MM.1S (cell line): ENCODE data around the gene CCDC102A.

Experiments
- DNase-seq: peaks from one replicate; pipeline ENCODE4 v3.0.0-alpha.2; 2015
- H2AFZ ChIP-seq: fragments of 300-600 bp; sonication (generic); 2 replicates; pipeline ENCODE4 v1.6.0; 2016; ENCODE audit warnings: antibody characterized with exemption, low read length
- H3F3A ChIP-seq: fragments of 300-600 bp; sonication (generic); 2 replicates; pipeline ENCODE4 v1.6.1; 2016; ENCODE audit warnings: mild to moderate bottlenecking, antibody characterized with exemption, low read length, moderate library complexity, mixed read lengths; ENCODE audit not compliant: insufficient read depth
- H3K27ac ChIP-seq: fragments of 300-600 bp; sonication (generic); 2 replicates; pipeline ENCODE4 v1.5.1; 2016; ENCODE audit warnings: mild to moderate bottlenecking, low read length
- H3K27me3 ChIP-seq: fragments of 300-600 bp; sonication (generic); replicated peaks from 2 replicates; pipeline ENCODE4 v1.6.0; 2016; ENCODE audit warnings: low read length; ENCODE audit not compliant: insufficient read depth
- H3K36me3 ChIP-seq: fragments of 300-600 bp; sonication (generic); replicated peaks from 2 replicates; pipeline ENCODE4 v1.6.1; 2016; ENCODE audit warnings: mild to moderate bottlenecking, low read length, mixed read lengths; ENCODE audit not compliant: insufficient read depth
- H3K4me1 ChIP-seq: fragments of 300-600 bp; sonication (generic); 2 replicates; pipeline ENCODE4 v1.6.1; 2016; ENCODE audit warnings: low read length, mixed read lengths
- H3K4me2 ChIP-seq: fragments of 300-600 bp; sonication (generic); 2 replicates; pipeline ENCODE4 v1.6.0; 2016; ENCODE audit warnings: low read depth, low read length
- H3K4me3 ChIP-seq: fragments of 300-600 bp; sonication (generic); 2 replicates; pipeline ENCODE4 v1.5.1; 2016; ENCODE audit warnings: low read length, mixed read lengths
- H3K79me2 ChIP-seq: fragments of 300-600 bp; sonication (generic); 2 replicates; pipeline ENCODE4 v1.6.1; 2016; ENCODE audit warnings: mixed run types, low read length, mixed read lengths
- H3K9ac ChIP-seq: fragments of 300-600 bp; sonication (generic); 2 replicates; pipeline ENCODE4 v1.6.1; 2016; ENCODE audit warnings: low read length, mixed read lengths
- H3K9me2 ChIP-seq: fragments of 300-600 bp; sonication (generic); replicated peaks from 2 replicates; pipeline ENCODE4 v1.6.1; 2016; ENCODE audit warnings: mild to moderate bottlenecking, low read length, mixed read lengths; ENCODE audit not compliant: insufficient read depth
- H3K9me3 ChIP-seq: fragments of 300-600 bp; sonication (generic); replicated peaks from 2 replicates; pipeline ENCODE4 v1.6.1; 2016; ENCODE audit warnings: mild to moderate bottlenecking, low read length, mixed read lengths; ENCODE audit not compliant: insufficient read depth
- H4K20me1 ChIP-seq: fragments of 300-600 bp; sonication (generic); 2 replicates; pipeline ENCODE4 v1.6.1; 2016; ENCODE audit warnings: mild to moderate bottlenecking, low read length, moderate library complexity, mixed read lengths; ENCODE audit not compliant: insufficient read depth
- CTCF ChIP-seq: fragments of 300-600 bp; sonication (generic); IDR thresholded peaks from 2 replicates; pipeline ENCODE4 v1.5.1; 2016; ENCODE audit warnings: antibody characterized with exemption, low read length, mixed read lengths
- EZH2 ChIP-seq: fragments of 300-600 bp; sonication (generic); optimal IDR thresholded peaks from 2 replicates; pipeline ENCODE3; 2017; ENCODE audit warnings: low read depth, mild to moderate bottlenecking, antibody characterized with exemption, low read length, mixed read lengths
- EZH2phosphoT487 ChIP-seq: fragments of 300-600 bp; sonication (generic); IDR thresholded peaks from 2 replicates; pipeline ENCODE4 v1.6.1; 2018; ENCODE audit warnings: antibody characterized with exemption, low read length

CCDC102A gene

GRCh38 chr16:57539072-57539796 is 2.9 kb upstream of the CCDC102A start:
- peak overlapping the region; percentile 73 for H3K4me2 ChIP-seq
- H3K9me2 ChIP-seq = no peaks in the 10 kb centered on the region
- H2AFZ ChIP-seq = peak overlapping the region; percentile 37
- peak overlapping the region; percentile 31; the same call in 1 of the 2 replicates for H3K4me3 ChIP-seq
- peaks cover 52% of the 10 kb centered on the region for H3F3A ChIP-seq
- TF ChIP-seq EZH2 (no peak), EZH2phosphoT487 (no peak), CTCF (no peak)
- no peaks in the 10 kb centered on the region for H3K36me3 ChIP-seq
- peaks cover 30% of the 10 kb centered on the region for H3K79me2 ChIP-seq
- DNase-seq = peak; percentile 79
- peak overlapping the region; percentile 81 for H3K27ac ChIP-seq
- H3K27me3 ChIP-seq = no peaks in the 10 kb centered on the region
- H3K9me3 ChIP-seq = no peaks in the 10 kb centered on the region
- H3K4me1 ChIP-seq = peaks cover 67% of the 10 kb centered on the region
- peak overlapping the region; percentile 38; the same call in 1 of the 2 replicates for H3K9ac ChIP-seq
- H4K20me1 ChIP-seq = no peaks in the 10 kb centered on the region

GRCh38 chr16:57538235-57538721 is 1.9 kb upstream of the CCDC102A start:
- no peak for DNase-seq
- Histone ChIP-seq H4K20me1 (no peaks in the 10 kb centered on the region), H3K4me2 (peak overlapping the region; percentile 73), H3K4me3 (peak overlapping the region; percentile 31; the same call in 1 of the 2 replicates), H3K79me2 (peaks cover 31% of the 10 kb centered on the region), H3K9ac (peak overlapping the region; percentile 38; the same call in 1 of the 2 replicates), H3K4me1 (peaks cover 58% of the 10 kb centered on the region), H3K36me3 (no peaks in the 10 kb centered on the region), H3K9me2 (no peaks in the 10 kb centered on the region), H3K27ac (peak overlapping the region; percentile 81), H3K27me3 (no peaks in the 10 kb centered on the region), H3K9me3 (no peaks in the 10 kb centered on the region), H3F3A (peaks cover 44% of the 10 kb centered on the region), H2AFZ (0 out of 2 replicates have a peak overlapping the region, but pooled peaks have one; percentile 37)
- no peak for TF ChIP-seq EZH2
- no peak for TF ChIP-seq EZH2phosphoT487
- no peak for TF ChIP-seq CTCF

GRCh38 chr16:57537581-57538234 is 1.3 kb upstream of the CCDC102A start:
- H3K36me3 ChIP-seq = no peaks in the 10 kb centered on the region
- H3K9me3 ChIP-seq = no peaks in the 10 kb centered on the region
- peak overlapping the region; percentile 96; the same call in 1 of the 2 replicates for H3K4me3 ChIP-seq
- H3K27me3 ChIP-seq = no peaks in the 10 kb centered on the region
- TF ChIP-seq CTCF (no peak), EZH2 (no peak), EZH2phosphoT487 (no peak)
- peaks cover 29% of the 10 kb centered on the region for H3K79me2 ChIP-seq
- peaks cover 56% of the 10 kb centered on the region for H3K4me1 ChIP-seq
- H3F3A ChIP-seq = peaks cover 43% of the 10 kb centered on the region
- peak overlapping the region; percentile 87; the same call in 1 of the 2 replicates for H3K4me2 ChIP-seq
- no peaks in the 10 kb centered on the region for H3K9me2 ChIP-seq
- H4K20me1 ChIP-seq = no peaks in the 10 kb centered on the region
- H3K9ac ChIP-seq = no peak overlapping the region
- DNase-seq = no peak
- H2AFZ ChIP-seq = no peak overlapping the region
- H3K27ac ChIP-seq = no peak overlapping the region
